ENCODE results near the gene GPR75.

- TF ChIP-seq CTCF (IDR thresholded peaks at IDR 0.05) (no peak), POLR2AphosphoS5 (IDR thresholded peaks at IDR 0.05) (no peak), POLR2A (IDR thresholded peaks at IDR 0.05; ENCODE audit: low read depth) (no peak), EP300 (IDR thresholded peaks at IDR 0.05) (no peak)
These were observed 19.2 kb downstream of the GPR75 start for GRCh38 chr2:53840580-53840979.
